Coronary artery (tissue), 2 donors: Measurements from ENCODE around the gene SHMT1.
"Not testable (repeated sequence)": the region's sequence is repeated elsewhere in the genome, so short reads cannot be mapped to it uniquely, and the experiment has no call there.

Experiments used
- DNase-seq: peaks from one replicate; pipeline ENCODE4 v3.0.0-alpha.2; 2017; ENCODE audit warnings: low spot score
- H3K27ac ChIP-seq, 2 donors: fragments of 200-600 bp; sonication (generic); one replicate each; pipeline ENCODE4 v1.5.1; 2016 to 2019
- H3K4me3 ChIP-seq: fragments of 200-600 bp; sonication (generic); 2 replicates; pipeline ENCODE4 v1.5.1; 2016; ENCODE audit warnings: mild to moderate bottlenecking, moderate library complexity
- CTCF ChIP-seq: fragments of 200-600 bp; sonication (generic); IDR thresholded peaks from one replicate; pipeline ENCODE4 v1.5.1; 2019; ENCODE audit warnings: antibody characterized with exemption

SHMT1 gene

DNA sequence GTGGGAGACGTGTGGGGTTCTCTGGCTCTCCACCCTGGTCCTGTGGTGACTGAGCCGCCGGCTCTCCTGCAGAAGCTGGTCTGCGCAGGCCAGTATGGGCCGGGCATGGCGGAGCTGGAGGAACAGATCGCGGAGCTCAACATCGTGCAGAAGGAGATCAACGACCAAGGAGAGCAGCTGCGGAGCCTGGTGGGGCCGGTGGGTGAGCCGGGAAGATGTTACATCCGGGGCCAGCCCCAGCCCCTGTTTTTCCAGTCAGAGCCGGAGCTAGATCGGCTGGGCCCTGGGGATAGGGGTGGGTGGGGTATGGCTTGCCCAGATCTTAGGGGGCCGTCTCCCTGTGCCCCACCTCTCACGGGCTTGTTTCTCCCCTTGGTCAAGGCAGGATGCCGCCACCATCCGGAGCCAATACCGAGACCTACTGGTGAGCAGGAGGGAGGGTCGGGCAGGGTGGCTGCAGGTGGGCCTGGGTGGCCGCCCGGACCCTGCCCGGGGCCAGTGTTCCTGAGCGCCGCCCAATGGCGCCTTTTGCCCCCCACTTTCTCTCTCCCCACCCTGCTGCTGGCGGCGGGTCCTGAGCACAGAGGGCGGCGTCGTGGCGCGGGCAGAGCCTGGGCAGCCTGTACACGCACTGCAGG is 19.2 kb upstream of the SHMT1 start:
- H3K4me3 ChIP-seq, result no peak overlapping the region
- no peak for TF ChIP-seq CTCF
- DNase-seq, result no peak
- H3K27ac ChIP-seq, result no peak overlapping the region

DNA sequence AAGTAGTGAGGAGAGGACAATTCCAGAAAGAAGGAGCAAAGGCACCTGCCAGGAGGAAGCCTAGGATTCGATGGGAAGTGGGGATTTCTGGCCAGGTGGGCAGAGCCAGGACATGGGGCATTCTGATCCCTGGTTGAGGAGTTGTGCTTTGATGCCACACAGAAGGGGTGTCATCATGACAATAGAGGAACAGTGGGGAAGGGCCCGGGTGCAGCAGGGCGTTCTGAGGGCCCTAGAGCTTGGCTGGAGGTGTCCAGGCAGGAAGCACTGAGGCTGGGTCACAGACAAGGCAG is 18.5 kb upstream of the SHMT1 start:
- DNase-seq, result no peak
- TF ChIP-seq CTCF, result no peak
- H3K4me3 ChIP-seq, result no peak overlapping the region
- H3K27ac ChIP-seq, result no peak overlapping the region

- Histone ChIP-seq H3K4me3 (no peak overlapping the region), H3K27ac (no peak overlapping the region)
- TF ChIP-seq CTCF, result no peak
- DNase-seq, result no peak
Observed at GRCh38 chr17:18381158-18381952, 18.0 kb upstream of the SHMT1 start.

- H3K27ac ChIP-seq, result no peak overlapping the region
- no peak for DNase-seq
- no peak for TF ChIP-seq CTCF
- no peak overlapping the region for H3K4me3 ChIP-seq
Observed at GRCh38 chr17:18380471-18381157, 17.3 kb upstream of the SHMT1 start.

GRCh38 chr17:18379246-18380146 is 16.1 kb upstream of the SHMT1 start:
- no peak overlapping the region for H3K27ac ChIP-seq
- DNase-seq, result no peak
- H3K4me3 ChIP-seq, result no peak overlapping the region
- TF ChIP-seq CTCF, result no peak

DNA sequence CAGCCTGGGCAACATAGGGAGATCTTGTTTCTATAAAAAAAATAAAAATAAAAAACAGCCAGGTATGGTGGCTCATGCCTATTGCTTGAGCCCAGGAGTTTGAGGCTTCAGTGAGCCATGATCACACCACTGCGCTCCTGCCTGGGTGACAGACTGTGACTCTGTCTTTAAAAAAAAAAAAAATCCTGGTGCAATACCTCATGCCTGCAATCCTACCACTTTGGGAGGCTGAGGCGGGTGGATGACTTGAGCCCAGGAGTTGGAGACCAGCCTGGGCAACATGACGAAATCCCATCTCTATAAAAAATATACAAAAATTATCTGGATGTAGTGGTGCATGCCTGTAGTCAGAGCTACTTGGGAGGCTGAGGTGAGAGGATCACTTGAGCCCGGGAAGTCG is 15.3 kb upstream of the SHMT1 start:
- H3K27ac ChIP-seq, DNase-seq, H3K4me3 ChIP-seq: not testable (repeated sequence)

DNA sequence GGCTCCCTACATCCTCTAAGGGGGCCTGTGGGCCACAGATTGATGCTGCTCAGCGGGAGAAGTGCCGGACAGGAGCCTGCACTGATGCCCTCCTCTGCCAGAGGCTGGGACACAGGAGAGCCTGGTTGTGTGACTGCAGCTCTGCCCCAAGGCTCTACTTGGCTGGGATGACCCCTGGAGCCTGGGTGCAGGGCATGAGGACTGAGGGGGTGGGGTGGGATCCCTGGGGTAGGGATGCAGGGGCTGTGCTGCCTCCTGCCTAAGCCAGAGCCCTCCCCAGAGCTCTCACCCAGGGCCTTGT is 14.8 kb upstream of the SHMT1 start:
- no peak for DNase-seq
- Histone ChIP-seq H3K27ac (no peak overlapping the region), H3K4me3 (no peak overlapping the region)
- TF ChIP-seq CTCF, result no peak
